Brain pericyte (primary cell): Measurements from ENCODE around the gene ARHGAP24.

Experiments used
- DNase-seq: peaks from one replicate; pipeline ENCODE4 v3.0.0-alpha.2; 2012; ENCODE audit warnings: low read depth, low spot score

The ARHGAP24 gene

DNA sequence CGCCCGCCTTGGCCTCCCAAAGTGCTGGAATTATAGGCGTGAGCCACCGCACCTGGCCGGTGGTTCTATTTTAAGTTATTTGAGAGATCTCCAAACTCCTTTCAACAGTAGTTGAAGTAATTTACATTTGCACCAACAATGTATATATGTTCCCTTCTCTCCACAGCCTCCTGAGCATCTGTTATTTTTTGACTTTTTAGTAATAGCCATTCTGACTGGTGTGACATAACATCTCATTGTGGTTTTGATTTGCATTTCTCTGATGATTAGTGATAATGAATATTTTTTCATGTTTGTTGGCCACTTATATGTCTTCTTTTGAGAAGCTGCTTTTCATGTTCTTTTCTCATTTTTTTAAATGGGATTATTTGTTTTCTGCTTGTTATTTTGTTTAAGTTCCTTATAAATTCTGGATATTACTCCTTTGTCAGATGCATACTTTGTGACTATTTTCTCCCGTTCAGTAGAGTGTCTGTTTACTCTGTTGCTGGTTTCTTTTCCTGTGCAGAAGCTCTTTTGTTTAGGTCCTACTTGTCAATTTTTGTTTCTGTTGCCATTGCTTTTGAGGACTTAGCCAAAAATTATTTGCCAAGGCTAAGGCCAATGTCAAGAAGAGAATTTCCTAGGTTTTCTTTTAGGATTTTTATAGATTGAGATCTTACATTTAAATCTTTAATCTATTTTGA is 213.2 kb downstream of the ARHGAP24 start:
- no peak for DNase-seq

DNA sequence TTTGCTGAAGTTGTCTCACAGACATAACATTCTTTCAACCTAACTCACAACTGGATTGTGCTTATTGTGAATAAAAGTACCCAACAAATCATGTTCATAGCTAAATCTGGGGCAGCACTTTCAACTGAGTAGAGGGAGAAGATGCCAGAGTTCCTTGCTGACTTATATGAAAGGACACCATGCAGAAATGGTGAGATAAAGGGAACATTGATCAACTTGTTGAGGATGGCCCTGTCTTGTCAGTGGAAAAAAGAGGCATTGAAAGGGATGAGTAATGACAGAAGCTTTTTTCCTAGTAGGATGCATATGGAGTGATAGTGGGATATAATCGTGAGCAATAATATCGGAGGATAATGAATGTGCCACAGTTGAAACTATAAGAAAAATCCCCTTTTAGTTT is 221.7 kb downstream of the ARHGAP24 start:
- no peak for DNase-seq

DNA sequence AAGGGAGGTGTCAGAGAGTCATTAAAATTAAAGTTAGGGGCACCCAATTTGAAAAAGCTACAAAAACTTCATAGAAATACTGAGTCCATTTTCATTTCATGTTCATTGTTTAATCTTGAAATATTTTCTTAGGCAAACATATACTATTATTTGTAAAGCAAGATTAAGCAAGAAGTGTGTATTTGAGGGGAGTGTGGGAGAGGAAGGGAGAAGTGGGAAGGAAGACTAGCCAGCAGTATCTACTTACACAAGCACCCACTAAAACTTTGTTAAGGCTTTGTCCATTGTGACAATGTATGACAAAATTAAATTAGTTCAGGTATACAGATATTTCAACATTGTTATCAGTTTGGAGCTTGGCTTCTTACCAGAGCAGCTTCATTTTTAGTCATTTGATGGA is 222.9 kb downstream of the ARHGAP24 start:
- no peak for DNase-seq

- no peak for DNase-seq
These were observed 225.4 kb downstream of the ARHGAP24 start for GRCh38 chr4:85700362-85700761.

DNA sequence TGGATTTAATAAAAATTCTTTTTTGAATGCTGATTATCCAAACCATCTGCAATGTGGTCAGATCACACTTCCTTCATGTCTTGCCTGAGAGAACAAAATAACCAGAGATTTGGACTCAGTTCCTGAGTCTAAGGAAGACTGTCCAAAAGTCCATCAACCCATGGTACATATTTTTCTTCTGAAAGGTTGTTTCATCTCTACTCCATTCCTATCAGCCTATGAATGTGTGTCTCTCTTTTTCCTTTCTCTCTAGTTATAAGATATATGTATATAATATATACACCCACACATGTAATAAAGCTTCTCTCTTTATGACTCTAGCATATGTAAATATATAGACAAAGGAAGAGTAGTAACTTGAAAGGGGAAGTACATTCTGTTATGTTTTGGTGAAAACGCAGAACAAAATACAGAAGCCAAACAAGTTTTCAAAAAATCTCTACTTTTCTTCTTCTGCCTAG is 226.9 kb downstream of the ARHGAP24 start:
- DNase-seq = no peak

GRCh38 chr4:85703096-85703495 is 228.1 kb downstream of the ARHGAP24 start:
- no peak for DNase-seq

GRCh38 chr4:85707611-85708010 is 232.7 kb downstream of the ARHGAP24 start:
- no peak for DNase-seq

- DNase-seq = no peak
These were observed 233.5 kb downstream of the ARHGAP24 start for GRCh38 chr4:85708468-85708867.

DNA sequence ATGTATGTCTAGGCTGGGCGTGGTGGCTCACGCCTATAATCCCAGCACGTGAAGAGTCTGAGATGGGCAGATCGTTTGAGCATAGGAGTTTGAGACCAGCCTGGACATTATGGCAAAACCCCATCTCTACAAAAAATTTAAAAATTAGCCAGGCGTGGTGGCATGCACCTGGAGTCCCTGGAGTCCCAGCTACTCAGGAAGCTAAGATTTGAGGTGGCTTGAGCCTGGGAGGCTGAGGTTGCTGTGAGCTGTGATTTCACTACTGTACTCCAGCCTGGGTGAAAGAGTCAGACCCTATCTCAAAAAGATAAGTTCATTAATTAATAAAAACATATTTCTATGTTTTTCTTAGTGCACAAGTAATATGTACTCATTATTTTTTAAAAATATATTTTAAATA is 238.1 kb downstream of the ARHGAP24 start:
- DNase-seq = no peak

DNA sequence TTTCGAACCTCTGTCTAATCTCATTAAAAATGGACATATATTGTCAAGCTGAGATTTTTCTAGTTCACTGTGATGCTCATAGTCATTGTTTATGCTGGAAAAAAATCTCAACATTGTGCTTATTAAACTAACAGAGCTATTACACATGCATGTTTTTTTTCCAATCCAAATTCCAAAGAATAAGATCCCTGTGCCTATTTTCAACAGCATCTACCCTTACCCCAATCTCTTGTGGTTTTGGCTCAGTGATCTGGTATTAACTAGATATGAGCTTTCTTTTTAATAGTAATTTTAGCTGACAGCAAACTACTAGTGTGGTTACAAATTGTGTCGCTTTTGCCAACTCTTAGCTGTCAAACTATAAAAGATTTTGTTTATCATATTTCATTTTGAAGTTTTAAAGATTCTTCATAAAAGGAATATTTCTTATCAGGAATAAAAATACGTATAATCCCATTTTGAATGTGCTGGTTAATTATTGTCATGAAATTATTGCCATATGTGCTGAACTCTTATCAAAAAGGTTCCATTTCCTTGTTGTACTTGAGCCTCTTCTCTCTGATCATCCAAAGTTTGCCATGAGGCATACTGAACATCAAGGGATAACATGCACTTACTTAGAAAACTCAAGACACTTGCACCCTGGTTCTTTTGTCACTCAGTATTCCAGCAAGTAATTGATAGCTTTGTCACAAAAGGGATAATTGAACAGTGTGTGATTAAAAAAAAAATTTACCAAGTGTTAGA is 241.2 kb downstream of the ARHGAP24 start:
- DNase-seq = no peak

GRCh38 chr4:85717351-85717750 is 242.4 kb downstream of the ARHGAP24 start:
- no peak for DNase-seq

DNA sequence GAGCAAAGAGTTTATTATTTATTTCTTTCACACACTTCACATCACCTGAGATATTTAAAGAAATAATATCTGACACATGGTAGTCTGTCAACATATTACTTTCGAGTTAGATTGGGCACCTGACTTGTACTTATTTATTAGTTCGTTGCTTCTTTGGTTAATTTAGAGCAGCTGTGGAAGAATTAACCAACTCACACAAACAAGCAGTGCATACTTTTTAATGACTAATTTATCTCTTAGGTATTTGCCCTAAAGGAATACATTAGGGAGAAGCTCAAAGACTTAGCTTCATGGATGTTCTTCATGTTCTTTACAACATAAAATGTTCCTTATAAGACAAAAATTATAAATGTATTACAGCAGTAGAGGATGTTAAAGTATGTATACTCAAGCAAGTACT is 242.9 kb downstream of the ARHGAP24 start:
- DNase-seq = no peak

- DNase-seq = no peak
These were observed 245.8 kb downstream of the ARHGAP24 start for GRCh38 chr4:85720735-85721134.

DNA sequence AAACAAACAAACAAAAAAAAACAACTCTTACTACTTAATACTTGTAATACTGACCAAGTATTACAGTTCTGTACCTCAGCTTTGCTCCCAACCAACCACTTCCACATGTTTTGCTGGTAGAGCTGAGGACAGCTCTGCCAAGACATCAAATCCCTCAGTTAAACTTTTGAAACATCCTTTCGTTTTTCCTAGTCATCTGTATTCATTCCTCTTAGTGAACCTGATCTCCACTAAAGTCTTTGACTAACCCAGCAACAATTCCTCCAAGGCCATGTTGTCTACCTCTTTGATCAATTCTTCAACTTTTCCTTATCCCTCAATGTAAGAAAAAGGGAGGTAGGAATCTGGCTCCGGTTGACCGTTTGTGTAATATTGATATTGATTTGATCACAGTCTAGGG is 247.5 kb downstream of the ARHGAP24 start:
- DNase-seq = no peak

- DNase-seq = no peak
These were observed 247.9 kb downstream of the ARHGAP24 start for GRCh38 chr4:85722807-85723206.

- no peak for DNase-seq
These were observed 250.0 kb downstream of the ARHGAP24 start for GRCh38 chr4:85724791-85725563.

DNA sequence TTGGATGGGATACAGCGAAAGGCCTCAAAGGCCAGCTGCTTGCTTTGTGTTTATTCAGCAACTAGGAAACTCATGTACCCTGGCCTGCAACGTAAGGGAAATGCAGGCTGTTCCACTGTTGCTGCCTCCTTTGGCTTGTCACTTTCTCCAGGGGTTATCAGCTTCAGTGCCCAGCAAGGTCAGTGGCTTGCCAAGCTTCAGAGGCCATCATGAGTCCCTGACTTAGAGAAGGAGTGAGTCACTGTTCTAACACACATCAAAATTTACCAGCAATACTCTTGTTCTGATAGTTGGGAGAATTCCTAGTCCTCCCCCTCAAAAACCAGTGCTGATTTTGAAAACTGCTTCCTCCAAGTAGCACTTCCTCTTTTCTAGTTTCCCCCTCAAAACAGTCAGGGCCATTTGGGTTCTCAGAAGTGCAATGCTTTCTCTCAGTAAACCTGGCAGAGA is 250.8 kb downstream of the ARHGAP24 start:
- DNase-seq = no peak

DNA sequence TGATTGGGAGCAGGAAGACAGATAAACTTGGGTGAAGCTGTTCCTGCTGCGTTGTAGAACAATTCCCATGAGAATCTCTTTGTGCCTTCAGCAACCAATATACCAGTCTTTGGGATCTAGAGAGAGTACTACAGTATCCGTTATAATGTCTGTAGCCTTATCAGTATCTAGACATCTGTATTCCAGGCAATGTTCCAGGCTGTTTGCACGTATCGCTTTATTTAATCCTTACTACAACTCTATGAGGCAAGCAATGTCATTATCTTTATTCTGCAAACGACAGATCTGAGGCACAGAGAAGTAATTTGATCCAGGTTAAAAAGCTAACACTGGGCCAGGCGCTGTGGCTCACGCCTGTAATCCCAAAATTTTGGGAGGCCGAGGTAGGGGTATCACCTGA is 251.6 kb downstream of the ARHGAP24 start:
- DNase-seq = no peak

GRCh38 chr4:85728464-85728863 is 253.5 kb downstream of the ARHGAP24 start:
- DNase-seq = no peak

DNA sequence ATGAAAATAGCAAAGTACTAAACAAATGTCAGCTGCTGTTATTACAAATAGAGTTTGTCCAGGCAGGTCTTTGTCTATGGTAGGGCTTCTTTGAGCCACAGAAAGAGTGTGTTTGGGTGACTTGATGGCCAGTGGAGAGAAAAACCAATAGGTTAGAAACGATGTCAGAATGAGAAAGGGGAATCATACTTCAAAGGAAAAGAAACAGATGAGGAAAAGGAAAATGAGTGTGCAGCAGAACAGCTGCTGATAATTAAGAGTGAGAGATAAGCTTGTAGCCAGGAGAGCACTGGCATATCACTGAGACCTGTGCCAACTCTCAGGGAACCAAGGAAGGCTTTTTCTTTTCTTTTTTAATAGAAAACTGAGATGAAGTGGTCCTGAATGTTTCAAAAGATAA is 257.2 kb downstream of the ARHGAP24 start:
- no peak for DNase-seq

DNA sequence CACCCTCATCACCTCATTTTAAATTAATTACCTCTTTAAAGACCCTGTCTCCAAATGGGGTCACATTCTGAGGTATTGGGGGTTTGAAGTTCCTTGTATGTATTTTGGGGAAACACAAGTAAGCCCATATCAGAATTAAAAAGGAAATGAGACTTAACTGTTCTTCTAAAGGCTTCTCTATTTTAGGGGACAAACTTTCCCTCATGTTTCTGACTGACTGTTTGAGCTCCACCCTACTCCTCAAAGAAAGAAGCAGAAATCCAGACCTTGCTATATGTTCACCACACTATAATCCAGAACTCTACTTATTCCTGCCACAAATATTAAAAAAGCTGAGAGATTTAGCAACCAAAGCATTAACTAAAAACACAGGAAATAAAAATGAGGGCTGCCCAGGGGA is 258.8 kb downstream of the ARHGAP24 start:
- DNase-seq = no peak

DNA sequence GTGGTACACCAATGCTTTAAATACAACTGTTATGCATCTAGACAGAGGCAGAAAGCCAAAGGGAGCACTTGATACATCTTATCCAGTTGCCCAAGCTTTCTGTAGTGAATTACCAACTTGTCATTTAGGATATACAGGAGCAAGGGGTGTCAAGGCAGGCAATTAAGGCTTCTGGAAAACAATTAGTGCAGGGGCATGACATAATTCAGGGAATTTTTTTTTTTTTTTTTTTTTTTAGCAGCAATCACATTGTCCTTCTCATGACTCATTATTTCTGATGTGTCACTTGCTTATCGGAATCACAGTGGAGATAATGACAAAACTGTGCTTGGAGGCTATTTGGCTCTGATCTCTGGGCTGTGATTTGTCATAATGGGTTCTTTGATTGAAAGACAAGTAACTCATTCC is 259.5 kb downstream of the ARHGAP24 start:
- no peak for DNase-seq
